Stimulated activated CD4-positive, alpha-beta T cell treated with anti-CD3 and anti-CD28 coated beads, Interleukin-1b, Interleukin-23, amount 100 ng/mL, for 4 hours (primary cell): ENCODE measurements around the gene SLC7A5.
"Not testable (repeated sequence)": the region's sequence is repeated elsewhere in the genome, so short reads cannot be mapped to it uniquely, and the experiment has no call there.

Experiments
- DNase-seq, 2 donors: peaks; one replicate each; pipeline ENCODE4 v3.0.0-alpha.2; 2020; ENCODE audit warnings: low read depth in 2 of 2

The SLC7A5 gene

GRCh38 chr16:87823181-87823929, 46.0 kb downstream of the SLC7A5 start:
- DNase-seq: no peak

DNA sequence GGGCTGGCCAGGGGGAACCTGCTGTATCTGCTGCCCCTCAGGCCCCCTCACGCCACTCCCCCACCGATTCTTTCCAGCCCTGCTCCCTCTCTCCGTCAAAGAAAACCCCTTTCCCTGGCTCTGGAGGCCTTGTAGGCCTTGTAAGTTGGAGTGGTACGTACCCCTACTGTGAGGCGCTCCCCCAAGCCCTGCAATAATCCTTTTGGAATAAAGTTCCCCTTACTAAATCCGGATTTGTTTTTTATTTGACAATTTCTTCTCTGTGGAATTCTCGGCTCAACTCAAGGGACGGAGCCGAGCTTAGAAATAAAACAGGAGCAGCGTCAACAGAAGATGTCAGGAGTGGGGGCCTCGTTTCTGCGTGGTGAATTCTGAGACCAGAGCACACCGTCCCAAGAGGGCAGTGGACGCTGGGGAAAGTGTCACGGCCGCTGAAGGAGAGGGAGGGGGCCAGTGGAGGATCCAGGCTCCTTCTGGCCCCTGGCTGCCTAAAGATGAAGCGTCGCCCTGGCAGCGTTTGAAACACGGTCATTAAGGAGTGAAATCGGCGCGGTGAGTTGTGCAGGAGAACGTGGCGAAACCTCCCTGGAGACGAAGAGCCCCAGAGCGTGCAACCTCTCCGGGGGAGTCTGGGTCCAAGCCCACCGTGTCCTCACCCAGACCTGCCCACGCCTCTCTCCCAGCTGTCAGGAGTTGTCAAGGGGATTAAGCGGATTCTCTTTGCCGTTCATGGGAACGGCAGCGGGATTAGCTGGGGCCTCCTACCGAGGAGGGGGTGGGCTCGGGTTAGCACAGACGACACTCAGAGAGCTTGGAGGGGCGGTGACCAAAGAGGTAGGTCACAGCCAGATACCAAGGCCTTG, 47.0 kb downstream of the SLC7A5 start:
- DNase-seq: no peak

GRCh38 chr16:87821376-87822107, 47.8 kb downstream of the SLC7A5 start:
- DNase-seq: no peak

DNA sequence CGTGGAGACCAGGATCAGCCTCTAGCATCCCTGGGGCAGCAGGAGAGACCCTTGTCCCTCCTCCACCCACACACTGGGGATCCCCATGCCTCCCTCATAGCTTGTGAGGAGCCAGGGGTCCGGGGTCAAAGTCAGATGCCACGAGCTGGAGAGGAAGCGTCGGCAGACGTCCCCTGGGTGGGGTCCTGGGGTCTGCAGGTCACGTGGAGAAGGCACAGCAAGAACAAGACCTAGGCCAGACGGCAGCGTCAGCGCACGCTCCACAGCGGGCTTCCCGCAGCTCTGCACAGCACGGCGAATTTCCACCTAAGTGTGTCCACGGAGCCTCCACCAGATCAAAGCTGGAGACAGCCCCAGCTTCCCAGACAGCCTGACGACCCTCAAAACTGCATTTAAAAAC, 49.3 kb downstream of the SLC7A5 start:
- DNase-seq: no peak

DNA sequence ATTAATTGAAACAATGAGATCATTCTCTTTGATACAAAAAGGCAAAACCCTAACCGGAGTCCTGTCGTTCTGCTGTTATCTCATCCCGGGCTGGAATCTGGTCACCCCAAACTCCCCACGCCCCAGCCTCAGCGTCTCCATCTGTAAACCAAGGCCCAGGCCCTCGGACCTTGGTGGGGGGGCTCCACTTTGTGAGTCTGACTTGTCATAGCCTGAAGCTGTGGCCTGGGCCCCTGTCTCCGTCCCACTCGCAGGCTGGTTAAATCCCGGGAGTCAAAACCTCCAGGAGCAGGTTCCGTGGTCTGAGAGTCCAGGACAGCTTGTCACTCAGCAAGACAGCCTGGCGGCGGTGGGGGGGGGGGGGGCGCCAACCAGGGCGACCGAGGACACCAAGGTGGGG, 50.0 kb downstream of the SLC7A5 start:
- no peak for DNase-seq

DNA sequence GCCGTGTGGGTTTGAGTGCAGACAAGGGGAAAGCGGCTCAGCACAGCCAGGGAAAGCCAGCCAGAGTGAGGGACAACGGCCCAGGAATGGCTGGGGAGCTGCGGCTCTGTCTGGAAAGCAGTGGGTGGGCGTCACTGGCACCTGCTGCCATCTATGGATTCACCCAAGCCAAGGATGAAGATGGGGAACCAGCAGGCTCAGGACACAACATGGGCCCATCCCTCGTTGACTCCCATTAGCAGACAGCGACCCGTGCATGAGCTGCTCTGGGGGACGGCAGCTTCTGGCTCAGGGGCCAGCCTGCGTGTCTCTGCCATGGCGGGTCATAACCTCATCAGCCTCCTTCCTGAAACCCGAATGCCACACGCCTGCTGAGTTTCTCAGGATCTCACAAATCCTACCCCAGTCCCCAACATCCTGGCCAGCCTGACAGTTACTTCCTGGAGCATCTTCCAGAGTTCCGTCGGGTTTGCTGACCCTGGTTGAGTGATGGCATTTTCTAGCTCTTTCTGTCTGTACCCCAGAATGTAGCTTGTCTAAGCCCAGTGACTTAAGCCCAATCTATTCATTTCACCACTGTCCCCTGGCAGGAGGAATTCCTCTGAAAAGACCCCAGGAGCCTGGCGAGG, 50.7 kb downstream of the SLC7A5 start:
- DNase-seq: no peak

DNA sequence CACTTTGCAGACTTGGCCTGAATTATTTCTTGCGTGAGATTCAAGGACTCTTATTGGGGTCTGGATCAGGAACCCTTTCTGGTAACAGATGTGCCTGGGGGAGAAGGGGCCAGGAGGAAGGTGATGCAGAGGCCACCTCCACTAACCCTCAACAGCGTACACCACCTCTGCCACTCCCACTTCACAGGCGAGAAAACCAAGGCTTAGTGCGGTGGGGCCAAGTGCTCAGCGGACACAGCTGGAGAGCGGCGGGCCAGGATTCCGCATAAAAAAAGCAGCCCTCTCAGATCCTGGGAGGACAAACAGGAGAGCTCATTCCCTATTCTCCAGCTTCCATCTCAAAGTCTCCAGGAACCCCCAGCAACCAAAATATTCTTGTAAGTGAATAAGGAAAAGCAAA, 51.4 kb downstream of the SLC7A5 start:
- DNase-seq: no peak

- DNase-seq: not testable (repeated sequence)
These were observed 51.9 kb downstream of the SLC7A5 start for GRCh38 chr16:87817370-87817769.

DNA sequence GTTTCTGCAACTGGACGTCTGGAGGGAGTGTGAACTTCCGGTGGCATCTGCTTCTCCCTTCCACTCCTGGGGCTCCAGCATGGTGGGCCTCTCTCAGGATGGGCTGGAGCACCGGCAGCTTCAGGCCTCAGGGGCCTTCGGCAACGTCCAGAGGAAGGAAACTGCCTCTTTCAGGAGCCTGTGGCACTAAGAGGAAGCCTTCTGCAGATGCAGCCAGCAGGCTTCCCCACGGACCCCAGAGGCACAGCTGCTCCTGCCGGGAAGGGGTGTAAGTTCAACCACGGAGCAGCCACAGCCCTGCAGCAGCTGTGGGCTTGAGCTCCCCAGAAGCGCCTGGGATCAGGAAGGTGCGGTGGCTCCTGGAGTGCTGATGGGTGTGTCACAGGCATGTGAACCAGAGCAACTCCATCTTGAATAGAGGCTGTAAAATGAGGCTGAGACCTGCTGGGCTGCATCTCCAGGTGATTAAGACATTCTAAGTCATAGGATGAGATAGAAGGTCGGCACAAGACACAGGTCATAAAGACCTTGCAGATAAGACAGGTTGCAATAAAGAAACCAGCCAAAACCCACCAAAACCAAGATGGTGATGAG, 52.7 kb downstream of the SLC7A5 start:
- no peak for DNase-seq

GRCh38 chr16:87815567-87815966, 53.7 kb downstream of the SLC7A5 start:
- no peak for DNase-seq

DNA sequence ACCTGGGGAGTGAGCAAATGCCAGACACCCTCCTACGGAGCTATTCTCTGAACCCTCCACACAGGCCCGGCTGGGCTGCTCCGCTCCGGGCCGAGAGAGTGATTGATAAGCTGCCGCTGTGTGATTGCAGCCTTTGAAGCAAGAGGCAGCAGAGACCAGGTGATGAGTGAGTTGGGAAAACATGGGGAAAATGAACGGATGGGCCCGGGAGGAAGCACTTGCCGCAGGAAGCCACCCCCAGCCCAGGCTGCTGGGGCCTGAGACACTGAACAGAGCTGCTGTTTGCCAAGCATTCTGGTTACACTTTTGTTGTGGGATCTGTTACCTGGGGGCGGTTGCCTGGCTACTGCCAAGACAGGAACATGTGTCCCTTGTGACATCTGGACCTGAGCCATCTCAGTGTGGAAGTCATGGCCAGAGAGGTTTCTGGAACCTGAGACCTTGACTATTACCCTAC, 57.1 kb downstream of the SLC7A5 start:
- no peak for DNase-seq

DNA sequence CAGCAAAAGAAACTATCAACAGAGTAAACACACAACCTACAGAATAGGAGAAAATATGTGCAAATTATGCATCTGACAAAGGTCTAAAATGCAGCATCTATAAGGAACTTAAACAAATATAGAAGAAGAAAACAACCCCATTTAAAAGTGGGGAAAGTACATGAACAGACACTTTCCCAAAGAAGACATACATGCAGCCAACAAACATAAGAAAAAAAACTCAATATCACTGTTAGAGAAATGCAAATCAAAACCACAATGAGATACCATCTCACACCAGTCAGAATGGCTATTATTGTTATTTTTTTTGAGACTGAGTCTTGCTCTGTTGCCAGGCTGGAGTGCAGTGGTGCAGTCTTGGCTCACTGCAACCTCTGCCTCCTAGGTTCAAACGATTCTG, 57.9 kb downstream of the SLC7A5 start:
- DNase-seq: not testable (repeated sequence)

- no peak for DNase-seq
These were observed 60.0 kb downstream of the SLC7A5 start for GRCh38 chr16:87809150-87809902.

DNA sequence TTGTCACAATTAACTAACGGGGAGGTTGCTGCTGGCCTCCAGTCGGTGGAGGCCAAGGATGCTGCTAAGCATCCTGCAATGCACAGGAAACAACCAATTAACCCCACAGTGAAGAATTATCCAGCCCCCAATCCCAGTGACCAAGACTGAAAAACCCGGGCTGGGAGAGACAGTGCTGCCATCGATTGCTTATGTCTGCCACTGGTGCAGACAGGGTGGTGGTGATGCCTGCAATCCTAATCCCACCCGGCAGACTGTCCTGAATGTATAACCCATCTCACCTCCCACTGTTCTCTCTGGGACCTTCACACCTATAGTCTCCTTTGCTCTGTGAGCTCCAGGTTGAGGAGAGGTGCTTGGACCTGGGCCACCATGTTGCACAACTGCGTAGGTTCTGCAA, 61.2 kb downstream of the SLC7A5 start:
- DNase-seq: no peak

DNA sequence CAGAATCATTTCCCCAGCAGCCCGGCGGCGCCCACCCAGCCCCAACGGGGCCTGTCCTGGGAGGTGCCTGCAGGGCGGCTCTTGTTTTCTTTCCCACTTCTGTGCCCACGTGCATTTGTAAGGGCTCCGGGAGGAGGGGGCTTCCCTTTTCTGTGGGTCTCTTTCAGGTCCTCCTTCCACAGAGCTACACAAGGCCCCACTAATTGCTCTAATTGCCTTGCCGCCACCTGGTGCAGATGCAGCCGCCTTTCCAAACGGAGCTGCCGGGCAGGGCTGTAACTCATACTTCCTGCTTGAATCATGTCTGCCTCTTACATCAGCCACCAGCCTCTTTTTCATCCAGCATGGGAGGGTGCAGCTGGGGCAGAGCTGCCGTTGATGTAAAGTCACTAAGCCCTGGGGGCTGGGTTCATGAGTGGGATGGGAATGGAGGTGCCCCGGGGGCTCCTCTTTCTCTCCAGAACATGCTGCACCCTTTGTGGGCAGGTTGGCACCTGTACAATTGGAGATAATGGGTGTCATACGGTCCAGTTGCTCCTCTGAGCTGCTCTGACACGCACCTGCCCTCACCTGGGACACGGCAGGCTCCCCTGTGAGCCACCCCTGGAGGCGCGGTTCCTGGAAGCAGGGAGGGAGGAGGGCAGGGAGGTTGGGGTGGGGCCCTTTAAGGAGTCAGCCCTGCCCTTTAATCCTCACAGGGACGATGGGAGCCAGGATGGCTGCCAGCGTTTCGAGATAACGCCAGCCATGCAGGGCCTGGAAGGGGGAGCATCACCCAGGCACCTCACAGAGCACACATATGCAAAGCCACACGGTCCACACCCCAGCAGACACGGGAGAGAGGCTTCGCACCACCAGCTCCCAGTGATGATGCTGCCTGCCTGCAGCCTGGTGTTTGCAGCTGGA, 62.4 kb downstream of the SLC7A5 start:
- DNase-seq: peak; percentile 35 to 53

DNA sequence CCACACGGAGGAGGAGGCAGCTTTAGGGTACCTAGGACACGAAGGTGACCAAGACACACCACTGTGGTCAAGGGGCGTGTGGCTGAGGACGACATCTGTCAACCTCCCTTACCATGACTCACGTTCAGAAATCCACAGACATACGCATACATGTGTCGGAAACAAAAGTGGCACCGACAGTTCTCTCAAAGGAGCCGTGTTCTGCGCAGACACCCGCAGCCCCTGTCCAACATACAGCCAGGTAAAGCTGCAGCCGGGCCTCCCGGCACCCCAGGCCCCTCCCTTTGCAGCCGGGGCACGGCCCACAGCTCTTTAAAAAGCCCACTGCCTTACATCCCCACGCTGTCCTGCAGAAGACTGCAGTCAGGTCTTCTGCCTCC, 63.1 kb downstream of the SLC7A5 start:
- peak in 1 of 2 donors; percentile 16 for DNase-seq

- DNase-seq: no peak
These were observed 65.9 kb downstream of the SLC7A5 start for GRCh38 chr16:87803385-87803784.

DNA sequence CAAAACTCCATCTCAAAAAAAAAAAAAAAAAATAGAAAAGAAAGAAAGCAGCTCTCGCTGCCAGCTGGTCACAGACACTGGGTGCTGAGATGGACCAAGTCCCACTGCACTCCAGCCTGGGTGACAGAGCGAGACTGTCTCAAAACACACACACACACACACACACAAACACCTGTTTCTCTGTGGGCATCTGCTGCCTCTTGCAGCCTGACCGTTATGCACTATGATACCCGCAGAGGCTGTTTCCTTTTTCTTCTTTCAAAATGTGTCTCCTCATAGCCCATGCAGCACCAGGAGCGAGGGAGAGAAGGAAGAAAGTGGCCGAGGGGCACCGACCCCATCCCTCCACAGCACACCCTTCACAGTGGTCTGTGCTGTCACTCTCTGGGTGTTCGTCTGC, 66.6 kb downstream of the SLC7A5 start:
- no peak for DNase-seq

GRCh38 chr16:87801679-87802259, 67.5 kb downstream of the SLC7A5 start:
- no peak for DNase-seq
